ENCODE data around the gene TRAF3.
"Not testable (repeated sequence)": the region's sequence is repeated elsewhere in the genome, so short reads cannot be mapped to it uniquely, and the experiment has no call there.

Gene TRAF3

GRCh38 chr14:102827716-102828115, 50.5 kb downstream of the TRAF3 start:
- DNase-seq (ENCODE audit: low read depth in 2 of 2), result no peak

DNA sequence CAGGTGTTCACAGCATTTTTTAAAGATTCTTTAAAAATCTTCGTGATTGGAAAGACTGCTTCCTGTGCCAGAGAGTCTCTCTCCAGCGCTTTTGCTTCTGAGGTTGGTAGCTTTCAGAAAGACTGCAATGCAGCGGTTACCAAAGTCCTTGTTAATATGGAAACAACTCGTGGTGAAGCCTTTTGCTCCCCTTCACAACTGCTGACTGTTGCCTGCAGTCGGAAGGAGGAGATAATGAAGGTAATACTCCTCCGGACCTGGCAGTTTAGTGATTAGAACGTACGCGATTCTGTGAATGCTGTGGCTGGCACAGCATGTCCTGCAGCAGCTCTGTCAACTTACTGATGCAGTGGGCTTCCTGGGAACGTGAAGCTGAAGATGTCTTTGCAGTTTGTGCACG, 50.9 kb downstream of the TRAF3 start:
- DNase-seq (ENCODE audit: low read depth in 2 of 2), result no peak

DNA sequence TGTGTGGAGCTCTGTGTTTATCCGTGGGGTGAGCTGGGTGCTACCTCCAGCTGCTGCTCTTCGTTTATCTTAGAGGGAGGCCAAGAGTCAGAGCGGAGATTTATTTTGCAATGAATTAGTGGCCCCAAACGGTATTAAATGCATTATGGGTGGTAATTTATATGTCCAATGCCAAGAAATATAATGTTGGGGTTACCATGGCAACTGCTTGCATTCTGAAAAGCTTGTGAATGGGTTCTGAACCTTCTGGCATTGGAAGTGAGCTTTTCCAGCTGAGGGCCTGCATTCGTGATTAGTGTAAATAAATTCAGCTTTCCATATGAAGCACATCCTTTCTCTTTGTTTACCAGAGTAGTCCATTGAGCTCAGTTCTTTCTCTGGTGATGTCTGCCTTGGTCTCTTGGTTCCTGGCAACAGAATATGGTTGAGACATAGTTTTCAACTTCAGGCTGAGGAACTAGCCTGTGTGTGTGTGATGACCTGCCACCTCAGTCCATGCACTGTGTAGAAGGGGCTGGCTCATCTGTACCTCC, 51.8 kb downstream of the TRAF3 start:
- no peak for DNase-seq (ENCODE audit: low read depth in 2 of 2)

DNA sequence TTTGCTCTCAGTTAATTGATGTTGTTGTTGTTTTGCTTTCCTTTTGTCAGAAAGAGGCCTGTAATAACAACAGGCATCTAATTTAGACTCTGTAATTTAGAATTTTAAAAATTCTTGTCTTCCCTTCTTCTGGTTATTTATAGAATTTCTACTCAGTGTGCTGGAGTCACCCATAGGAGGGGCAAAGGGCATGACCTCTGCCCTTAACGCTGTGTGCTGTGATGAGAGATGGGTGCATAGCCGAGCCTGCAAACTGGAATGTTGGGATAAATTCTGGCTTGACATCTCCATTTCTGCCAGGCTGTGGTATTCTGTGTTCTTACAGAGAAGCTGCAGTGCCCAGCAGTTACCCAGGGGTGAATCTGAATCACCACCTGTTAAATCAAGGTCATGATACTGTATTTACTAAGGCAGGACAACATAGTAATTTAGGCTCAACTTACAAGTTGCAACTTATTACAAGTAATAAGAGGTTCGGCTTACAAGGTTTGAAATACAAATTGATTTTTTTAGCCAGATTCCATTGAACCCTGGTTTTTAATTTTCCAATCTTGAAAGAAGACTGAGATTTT, 53.3 kb downstream of the TRAF3 start:
- DNase-seq (ENCODE audit: low read depth in 2 of 2), result no peak

GRCh38 chr14:102831163-102831804, 54.0 kb downstream of the TRAF3 start:
- no peak for DNase-seq (ENCODE audit: low read depth in 2 of 2)

DNA sequence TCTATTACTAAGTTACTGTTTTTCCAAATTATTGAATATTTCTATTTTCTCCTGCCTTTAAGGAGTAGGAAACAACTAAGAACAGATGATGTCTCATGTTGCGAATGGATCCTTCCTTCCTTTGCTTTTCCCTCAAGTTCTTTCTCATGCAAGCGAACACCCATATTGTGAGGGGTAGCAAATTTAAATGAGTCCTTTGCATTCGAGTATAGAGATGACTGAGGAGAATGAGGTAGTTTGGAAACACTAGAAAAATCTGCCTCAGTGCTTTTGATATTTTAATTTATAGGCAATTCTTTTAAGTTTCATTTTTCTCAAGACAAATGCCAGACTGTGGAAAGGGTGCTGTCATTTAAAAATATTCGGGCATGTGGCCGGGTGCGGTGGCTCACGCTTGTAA, 56.1 kb downstream of the TRAF3 start:
- DNase-seq (ENCODE audit: low read depth in 2 of 2), result no peak

GRCh38 chr14:102833991-102834390, 56.7 kb downstream of the TRAF3 start:
- no peak for DNase-seq (ENCODE audit: low read depth in 2 of 2)

DNA sequence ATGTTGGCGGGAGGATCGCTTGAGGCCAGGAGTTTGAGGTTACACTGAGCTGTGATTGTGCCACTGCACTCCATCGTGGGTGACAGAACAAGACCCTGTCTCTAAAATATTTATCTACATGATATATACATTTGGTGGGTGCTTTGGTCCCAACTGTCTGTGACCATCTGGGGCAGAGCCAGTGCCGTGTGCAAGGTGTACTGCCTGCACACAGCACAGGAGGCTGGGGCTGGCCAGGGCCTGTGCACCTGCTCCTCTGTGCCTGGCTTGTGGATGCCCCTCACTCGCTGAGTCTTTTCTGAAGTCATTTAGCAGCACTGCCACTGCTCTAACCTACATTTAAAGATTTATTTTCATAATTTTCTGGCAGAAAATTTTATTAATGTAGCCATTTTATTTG, 58.7 kb downstream of the TRAF3 start:
- DNase-seq (ENCODE audit: low read depth in 2 of 2), result no peak

DNA sequence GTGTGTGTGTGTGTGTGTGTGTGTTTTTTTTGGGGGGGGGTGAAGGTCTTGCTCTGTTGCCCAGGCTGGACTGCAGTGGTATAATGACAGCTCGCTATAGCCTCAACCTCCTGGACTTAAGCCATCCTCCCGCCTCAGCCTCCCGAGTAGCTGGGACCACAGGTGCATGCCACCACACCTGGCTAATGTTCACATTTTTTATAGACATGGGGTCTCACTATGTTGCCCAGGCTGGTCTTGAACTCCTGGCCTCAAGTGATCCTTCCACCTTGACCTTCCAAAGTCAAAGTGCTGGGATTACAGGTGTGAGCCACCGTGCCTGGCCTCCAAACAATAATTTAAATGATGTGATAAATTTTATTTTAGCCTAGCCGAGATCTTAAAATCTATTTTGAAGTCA, 59.9 kb downstream of the TRAF3 start:
- not testable (repeated sequence) for DNase-seq (ENCODE audit: low read depth in 2 of 2)

- DNase-seq (ENCODE audit: low read depth in 2 of 2), result no peak
Measured at GRCh38 chr14:102838501-102838900, 61.3 kb downstream of the TRAF3 start.

- no peak for DNase-seq (ENCODE audit: low read depth in 2 of 2)
Measured at GRCh38 chr14:102840115-102840514, 62.9 kb downstream of the TRAF3 start.

DNA sequence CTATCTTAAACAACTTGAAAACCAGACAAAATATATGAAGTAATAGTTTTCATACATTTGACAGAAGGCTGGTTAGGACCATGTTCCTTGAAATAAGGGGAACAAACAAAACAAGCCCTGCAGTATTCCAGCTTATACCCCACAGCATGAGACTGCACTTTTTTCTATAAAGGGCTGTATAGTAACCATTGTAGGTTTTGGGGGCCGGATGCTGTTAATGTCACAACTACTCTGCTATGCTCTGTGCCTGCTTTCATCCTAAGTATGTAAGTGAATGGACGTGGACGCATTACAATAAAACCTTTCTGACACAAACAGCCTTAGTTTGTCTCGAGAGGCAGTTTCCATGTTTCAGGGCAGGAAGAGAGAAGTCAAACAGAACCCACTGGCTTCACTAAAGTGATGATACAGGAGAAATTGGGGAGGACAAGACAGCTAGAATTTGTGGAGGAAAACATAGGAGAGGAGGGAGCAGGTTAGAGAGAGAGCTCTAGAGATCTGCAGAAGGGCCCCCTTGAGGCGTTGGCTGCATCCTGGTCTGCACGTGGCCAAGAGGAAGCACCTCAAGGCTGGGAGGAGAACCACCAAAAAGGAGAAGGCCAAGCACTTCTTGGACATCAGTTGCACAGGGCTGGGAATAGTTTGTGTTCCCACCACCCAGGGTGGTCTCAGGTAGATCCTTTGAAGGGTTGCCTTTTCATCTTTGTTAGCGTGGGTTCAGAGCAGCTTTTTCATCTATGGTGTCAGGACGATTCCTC, 63.7 kb downstream of the TRAF3 start:
- no peak for DNase-seq (ENCODE audit: low read depth in 2 of 2)

GRCh38 chr14:102848830-102849525, 71.7 kb downstream of the TRAF3 start:
- DNase-seq (ENCODE audit: low read depth in 2 of 2), result no peak

- no peak for DNase-seq (ENCODE audit: low read depth in 2 of 2)
Measured at GRCh38 chr14:102849526-102850379, 72.5 kb downstream of the TRAF3 start.

GRCh38 chr14:102853648-102854047, 76.4 kb downstream of the TRAF3 start:
- DNase-seq (ENCODE audit: low read depth in 2 of 2), result no peak

DNA sequence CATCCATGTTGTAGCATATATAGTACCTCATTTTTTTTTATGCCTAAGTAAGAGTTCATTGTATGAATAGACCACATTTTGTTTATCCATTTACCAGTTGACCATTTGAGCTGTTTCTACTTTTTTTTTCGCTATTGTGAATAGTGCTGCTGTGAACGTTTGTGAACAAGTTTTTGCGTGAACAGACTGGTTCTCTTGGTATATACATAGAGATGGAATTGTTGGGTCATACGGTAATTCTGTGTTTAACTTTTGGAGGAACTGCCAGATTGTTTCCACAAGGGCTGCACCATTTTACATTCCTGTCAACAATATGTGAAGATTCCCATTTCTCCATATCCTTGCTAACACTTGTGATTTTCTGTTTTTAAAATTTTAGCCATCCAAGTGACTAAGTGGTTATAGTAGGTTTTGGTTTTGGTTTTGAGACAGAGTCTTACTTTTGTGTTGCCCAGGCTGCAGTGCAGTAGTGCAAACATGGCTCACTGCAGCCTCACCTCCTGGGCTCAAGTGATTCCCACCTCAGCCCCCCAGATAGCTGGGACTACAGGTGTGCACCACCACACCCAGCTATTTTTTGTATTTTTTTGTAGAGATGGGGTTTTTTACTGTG, 76.9 kb downstream of the TRAF3 start:
- no peak for DNase-seq (ENCODE audit: low read depth in 2 of 2)

GRCh38 chr14:102856179-102856578, 78.9 kb downstream of the TRAF3 start:
- DNase-seq (ENCODE audit: low read depth in 2 of 2), result no peak

- DNase-seq (ENCODE audit: low read depth in 2 of 2), result no peak
Measured at GRCh38 chr14:102857444-102857843, 80.2 kb downstream of the TRAF3 start.

DNA sequence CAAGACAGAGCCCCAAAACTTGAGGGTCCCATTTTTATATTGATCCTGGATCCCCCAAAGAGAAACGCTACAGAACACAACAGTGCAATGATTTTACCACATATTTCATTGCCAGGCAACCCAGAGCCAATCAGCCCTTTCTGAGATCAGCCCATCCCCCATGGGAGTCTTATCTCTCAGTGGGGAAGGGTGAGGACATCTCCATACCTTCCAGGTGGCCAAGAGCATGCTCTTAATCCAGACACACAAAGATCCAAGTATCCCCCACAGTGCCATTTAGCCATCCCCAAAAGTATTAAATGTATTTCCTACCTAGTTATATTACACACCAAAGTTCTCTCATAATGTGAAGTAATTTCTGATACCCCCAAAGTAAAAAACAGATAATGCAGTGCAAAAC, 82.7 kb downstream of the TRAF3 start:
- DNase-seq (ENCODE audit: low read depth in 2 of 2), result no peak

DNA sequence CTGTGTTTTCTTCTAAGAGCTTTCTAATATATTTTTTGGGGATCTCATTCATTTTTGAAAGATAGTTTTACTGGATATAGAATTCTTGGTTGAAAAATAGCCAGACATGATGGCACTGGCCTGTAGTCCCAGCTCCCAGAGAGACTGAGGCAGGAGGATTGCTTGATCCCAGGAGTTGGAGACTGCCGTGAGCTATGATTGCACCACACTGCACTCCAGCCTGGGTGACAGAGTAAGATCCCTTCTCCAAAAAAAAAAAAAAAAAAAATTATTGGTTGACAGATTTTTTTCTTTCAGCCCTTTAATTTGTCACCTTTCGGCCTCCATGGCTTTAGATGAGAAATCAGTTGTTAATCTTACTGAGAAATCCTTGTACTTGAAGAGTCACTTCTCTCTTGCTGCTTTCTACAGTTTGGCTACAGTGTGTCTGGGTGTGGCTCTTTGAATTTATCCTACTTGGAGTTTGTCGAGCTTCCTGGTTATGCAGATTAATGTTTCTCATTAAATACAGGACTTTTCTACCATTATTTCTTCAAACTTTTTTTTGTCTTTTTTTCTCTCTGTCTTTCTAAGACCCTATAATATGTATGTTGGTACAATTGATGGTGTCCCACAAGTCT, 85.0 kb downstream of the TRAF3 start:
- DNase-seq (ENCODE audit: low read depth in 2 of 2), result no peak

- no peak for DNase-seq (ENCODE audit: low read depth in 2 of 2)
Measured at GRCh38 chr14:102863381-102863780, 86.1 kb downstream of the TRAF3 start.
